Urinary bladder (tissue), 4 donors: Measurements from ENCODE around the gene FGF4. TPM values are rescaled to one million over a fixed set of nuclear protein-coding genes. Genes with fewer than 3 reads are reported as not detected.

Source experiments
- DNase-seq: peaks from one replicate; pipeline ENCODE4 v3.0.0-alpha.2; 2015; ENCODE audit errors: extremely low spot score
- H3K27ac ChIP-seq: one replicate; pipeline ENCODE4 v1.5.1; 2013; ENCODE audit warnings: low read depth, mild to moderate bottlenecking, moderate library complexity
- H3K36me3 ChIP-seq: one replicate; pipeline ENCODE4 v1.6.1; 2013; ENCODE audit warnings: mild to moderate bottlenecking, moderate library complexity; ENCODE audit not compliant: insufficient read depth
- H3K4me1 ChIP-seq: one replicate; pipeline ENCODE4 v1.6.1; 2013; ENCODE audit warnings: mild to moderate bottlenecking, moderate library complexity; ENCODE audit not compliant: insufficient read depth
- H3K4me3 ChIP-seq: one replicate; pipeline ENCODE4 v1.5.1; 2013; ENCODE audit warnings: low read depth, low read length
- WGBS: extraction: QIAGEN DNeasy Blood & Tissue Kit; methylation state at CpG from one replicate; pipeline ENCODE4 v1.1.7; 2013; 5-methylcytosine and 5-hydroxymethylcytosine counted together
- polyA plus RNA-seq: library from polyadenylated mRNA; stranded (reverse); fragments of 200-250 nt; gene quantifications from one replicate; pipeline ENCODE4 v1.2.3, GENCODE V29; 2013
- total RNA-seq: library from RNA; depleted of rRNA; stranded (reverse); fragments of >200 nt; gene quantifications from one replicate; pipeline ENCODE4 v1.2.3, GENCODE V29; 2014
- donor health status: healthy with polysubstance abuse.
- donor health status: healthy.

The FGF4 gene
- total and polyA plus RNA-seq, 2 donors, result not detected

DNA sequence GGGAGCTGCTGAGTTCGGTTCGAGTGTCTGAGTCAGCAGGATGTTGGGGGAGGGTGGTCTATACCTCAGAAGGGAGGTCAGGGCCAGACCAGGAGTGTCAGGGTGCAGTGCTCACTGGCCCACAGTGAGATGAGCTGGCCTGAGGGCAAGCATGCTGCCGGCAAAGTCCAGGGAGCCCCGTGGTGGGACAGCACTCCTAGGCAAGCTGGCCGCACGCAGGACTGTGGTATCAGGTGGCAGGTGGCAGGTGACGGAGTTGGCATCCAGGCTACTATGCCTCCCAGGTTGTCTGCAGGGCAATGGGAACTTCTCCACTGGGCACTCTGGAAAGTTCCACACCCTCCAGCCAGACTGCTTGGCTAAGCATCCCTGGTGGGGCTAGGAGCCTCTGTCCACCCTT, 39.3 kb upstream of the FGF4 start:
- Histone ChIP-seq H3K36me3 (no peaks in the 10 kb centered on the region), H3K4me3 (no peak overlapping the region), H3K27ac (no peak overlapping the region), H3K4me1 (no peaks in the 10 kb centered on the region)
- WGBS, result 73% methylated on average over 7 of the region's 7 CpGs
- no peak for DNase-seq

- Histone ChIP-seq H3K4me3 (no peak overlapping the region), H3K4me1 (no peaks in the 10 kb centered on the region), H3K27ac (no peak overlapping the region), H3K36me3 (no peaks in the 10 kb centered on the region)
- DNase-seq, result no peak
- 90% methylated on average over 2 of the region's 2 CpGs for WGBS
Observed at GRCh38 chr11:69813839-69814238, 38.7 kb upstream of the FGF4 start.

DNA sequence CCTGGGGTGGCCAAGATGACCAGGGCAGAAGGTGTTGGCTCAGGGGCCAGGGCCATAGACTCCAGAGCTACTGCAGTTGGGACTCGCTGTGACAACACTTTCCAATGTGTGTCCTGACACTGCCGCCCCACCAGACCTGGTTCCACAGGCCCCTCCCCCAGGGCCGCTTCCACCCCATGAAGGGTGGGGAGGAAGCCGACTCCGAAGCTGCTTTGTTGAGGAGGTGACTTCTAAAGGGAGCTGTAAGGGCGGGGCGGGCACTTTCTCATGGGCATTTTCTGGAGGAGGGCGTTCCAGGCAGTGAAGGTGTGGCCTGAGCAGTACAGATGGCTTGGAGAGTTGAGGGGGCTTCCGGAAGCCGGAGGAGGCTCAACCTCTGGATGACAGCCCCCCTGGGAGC, 37.8 kb upstream of the FGF4 start:
- WGBS, result 73% methylated on average over 10 of the region's 10 CpGs
- DNase-seq, result no peak

DNA sequence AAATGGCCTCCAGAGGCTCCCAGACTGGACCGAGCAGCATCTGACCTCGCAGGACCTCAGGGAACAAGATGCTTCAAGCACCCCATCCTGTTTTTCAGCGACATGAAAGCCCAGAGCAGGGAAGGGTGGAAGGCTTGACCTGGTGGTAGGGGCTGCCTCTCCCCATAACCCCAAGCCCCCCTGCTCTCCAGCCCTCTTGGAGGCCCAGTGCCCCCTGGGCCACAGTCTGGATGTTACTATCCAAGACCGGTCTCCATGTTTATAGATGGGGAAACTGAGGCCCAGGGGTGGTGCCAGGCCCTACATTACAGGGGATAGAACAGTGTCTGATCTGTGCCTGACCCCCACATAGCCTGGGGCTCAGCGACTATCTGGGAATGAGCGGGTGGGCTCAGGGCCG, 37.1 kb upstream of the FGF4 start:
- 86% methylated on average over 7 of the region's 7 CpGs for WGBS
- H3K4me1 ChIP-seq, result no peaks in the 10 kb centered on the region
- no peak overlapping the region for H3K27ac ChIP-seq
- H3K36me3 ChIP-seq, result no peaks in the 10 kb centered on the region
- no peak overlapping the region for H3K4me3 ChIP-seq
- no peak for DNase-seq

More for the DNA sequence above, 37.8 kb upstream of the FGF4 start:
- no peak overlapping the region for H3K27ac ChIP-seq
- no peaks in the 10 kb centered on the region for H3K4me1 ChIP-seq
- H3K36me3 ChIP-seq, result no peaks in the 10 kb centered on the region
- H3K4me3 ChIP-seq, result no peak overlapping the region

GRCh38 chr11:69811431-69811830, 36.3 kb upstream of the FGF4 start:
- Histone ChIP-seq H3K4me1 (no peaks in the 10 kb centered on the region), H3K4me3 (no peak overlapping the region)
- 32% methylated on average over 3 of the region's 3 CpGs for WGBS

GRCh38 chr11:69810289-69811118, 35.4 kb upstream of the FGF4 start:
- H3K4me3 ChIP-seq, result no peak overlapping the region
- 91% methylated on average over 39 of the region's 39 CpGs for WGBS

More at GRCh38 chr11:69811431-69811830, 36.3 kb upstream of the FGF4 start:
- H3K36me3 ChIP-seq, result no peaks in the 10 kb centered on the region
- no peak for DNase-seq
- no peak overlapping the region for H3K27ac ChIP-seq

GRCh38 chr11:69808667-69809086, 33.5 kb upstream of the FGF4 start:
- Histone ChIP-seq H3K4me3 (no peak overlapping the region), H3K27ac (no peak overlapping the region), H3K4me1 (no peaks in the 10 kb centered on the region), H3K36me3 (no peaks in the 10 kb centered on the region)
- no peak for DNase-seq
- WGBS, result 20% methylated on average over 7 of the region's 7 CpGs

More at GRCh38 chr11:69810289-69811118, 35.4 kb upstream of the FGF4 start:
- DNase-seq, result no peak
- H3K4me1 ChIP-seq, result no peaks in the 10 kb centered on the region
- no peaks in the 10 kb centered on the region for H3K36me3 ChIP-seq
- no peak overlapping the region for H3K27ac ChIP-seq

- no peak overlapping the region for H3K4me3 ChIP-seq
- no peaks in the 10 kb centered on the region for H3K36me3 ChIP-seq
- H3K4me1 ChIP-seq, result no peaks in the 10 kb centered on the region
- WGBS, result 88% methylated on average over 9 of the region's 9 CpGs
- no peak for DNase-seq
- H3K27ac ChIP-seq, result no peak overlapping the region
Observed at GRCh38 chr11:69807106-69807815, 32.1 kb upstream of the FGF4 start.

- 76% methylated on average over 19 of the region's 19 CpGs for WGBS
- H3K36me3 ChIP-seq, result no peaks in the 10 kb centered on the region
- no peak overlapping the region for H3K27ac ChIP-seq
- H3K4me1 ChIP-seq, result no peaks in the 10 kb centered on the region
- no peak overlapping the region for H3K4me3 ChIP-seq
- DNase-seq, result no peak
Observed at GRCh38 chr11:69804769-69805508, 29.8 kb upstream of the FGF4 start.

DNA sequence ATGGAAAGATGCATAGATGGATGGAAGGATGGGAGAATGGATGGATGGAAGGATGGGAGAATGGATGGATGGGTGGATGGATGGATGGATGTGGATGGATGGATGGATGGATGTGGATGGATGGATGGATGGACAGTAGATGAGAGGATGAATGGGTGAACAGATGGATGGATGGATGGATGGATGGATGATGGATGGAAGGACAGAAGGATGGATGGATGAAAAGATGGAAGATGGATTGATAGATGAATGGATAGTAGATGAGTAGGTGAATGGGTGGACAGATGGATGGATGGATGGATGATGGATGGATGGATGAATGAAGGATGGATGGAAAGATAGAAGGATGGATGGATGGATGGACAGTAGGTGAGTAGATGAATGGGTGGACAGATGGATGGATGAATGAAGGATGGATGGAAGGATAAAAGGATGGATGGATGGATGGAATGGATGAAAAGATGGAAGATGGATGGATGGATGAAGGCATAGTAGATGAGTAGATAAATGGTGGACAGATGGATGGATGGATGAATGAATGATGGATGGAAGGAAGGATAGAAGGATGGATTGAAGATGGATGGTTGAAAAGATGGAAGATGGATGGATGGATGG, 28.6 kb upstream of the FGF4 start:
- no peak for DNase-seq
- Histone ChIP-seq H3K4me3 (no peak overlapping the region), H3K4me1 (no peaks in the 10 kb centered on the region), H3K27ac (no peak overlapping the region), H3K36me3 (no peaks in the 10 kb centered on the region)

DNA sequence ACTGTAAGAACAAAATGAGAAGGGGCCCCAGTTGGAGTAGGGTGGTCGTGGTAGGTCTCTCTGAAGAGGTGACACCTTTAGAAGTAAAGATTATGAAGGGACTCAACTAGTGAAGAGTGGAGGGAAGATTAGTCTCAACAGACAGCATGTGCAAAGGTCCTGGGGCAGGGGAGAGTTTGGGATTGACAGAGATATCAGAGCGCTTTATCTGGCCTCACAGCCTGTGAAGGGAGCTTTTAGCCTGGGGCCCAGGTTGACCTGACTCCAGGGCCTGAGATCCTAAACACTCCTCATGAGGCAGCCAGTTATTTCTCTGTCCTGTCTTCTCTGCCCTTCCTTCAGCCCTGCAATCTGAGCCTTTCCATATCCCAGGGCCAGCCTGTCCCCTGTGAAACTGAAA, 27.9 kb upstream of the FGF4 start:
- 85% methylated on average over 2 of the region's 2 CpGs for WGBS
- H3K4me1 ChIP-seq, result no peaks in the 10 kb centered on the region
- H3K27ac ChIP-seq, result no peak overlapping the region
- H3K36me3 ChIP-seq, result no peaks in the 10 kb centered on the region
- no peak for DNase-seq
- no peak overlapping the region for H3K4me3 ChIP-seq

- H3K36me3 ChIP-seq, result no peaks in the 10 kb centered on the region
- H3K4me1 ChIP-seq, result no peaks in the 10 kb centered on the region
- DNase-seq, result no peak
- no peak overlapping the region for H3K27ac ChIP-seq
- 68% methylated on average over 1 of the region's 1 CpG for WGBS
- H3K4me3 ChIP-seq, result no peak overlapping the region
Observed at GRCh38 chr11:69802590-69802989, 27.4 kb upstream of the FGF4 start.

GRCh38 chr11:69801513-69802335, 26.6 kb upstream of the FGF4 start:
- Histone ChIP-seq H3K27ac (no peak overlapping the region), H3K4me1 (no peaks in the 10 kb centered on the region), H3K36me3 (no peaks in the 10 kb centered on the region), H3K4me3 (no peak overlapping the region)
- DNase-seq, result no peak
- 28% methylated on average over 15 of the region's 15 CpGs for WGBS
